H1 (cell line): ENCODE results near the gene TAPT1. TPM values are rescaled to one million over a fixed set of nuclear protein-coding genes. Genes with fewer than 3 reads are reported as not detected.

Source experiments
- CTCF ChIA-PET: fragments of 300-600 bp; sonication (Branson Sonifier 250); formaldehyde crosslinking; loops from one replicate; lab custom pipeline; 2021; ENCODE audit not compliant: partially characterized antibody; lab: Charles Lee
- POLR2A ChIA-PET: fragments of 300-600 bp; sonication (Branson Sonifier 250); formaldehyde crosslinking; loops from one replicate; lab custom pipeline; 2021; ENCODE audit warnings: inconsistent platforms; ENCODE audit not compliant: partially characterized antibody; lab: Charles Lee
- DNase-seq, 2 experiments: peaks; one replicate each; pipeline versions ENCODE4 v3.0.0 to v3.0.0-alpha.2; 2010 to 2022; ENCODE audit warnings: low spot score in 2 of 2, low read depth in 1 of 2, mixed read lengths in 1 of 2
- FAIRE-seq: peaks from 2 replicates; lab custom pipeline; 2011; peaks lifted over from hg19 to GRCh38; lab: Jason Lieb, UNC
- H2AFZ ChIP-seq: 2 replicates; pipeline ENCODE4 v1.8.1; 2012; ENCODE audit warnings: low read length, inconsistent platforms
- H2AK5ac ChIP-seq: 2 replicates; pipeline ENCODE4 v1.6.1; 2013; ENCODE audit warnings: low read depth, low read length
- H2BK120ac ChIP-seq: replicated peaks from 2 replicates; pipeline ENCODE3; 2013; ENCODE audit warnings: low read depth, low read length, inconsistent platforms
- H2BK12ac ChIP-seq: 2 replicates; pipeline ENCODE4 v1.6.1; 2013; ENCODE audit warnings: low read depth, low read length
- H2BK15ac ChIP-seq: 2 replicates; pipeline ENCODE4 v1.6.1; 2013; ENCODE audit warnings: low read length
- H2BK20ac ChIP-seq: 2 replicates; pipeline ENCODE4 v1.6.1; 2013; ENCODE audit warnings: low read length
- H2BK5ac ChIP-seq: 2 replicates; pipeline ENCODE4 v1.6.1; 2013; ENCODE audit warnings: low read depth, low read length
- H3K14ac ChIP-seq: 2 replicates; pipeline ENCODE4 v1.6.1; 2013; ENCODE audit warnings: inconsistent platforms; ENCODE audit not compliant: insufficient read length
- H3K18ac ChIP-seq: 2 replicates; pipeline ENCODE4 v1.6.1; 2013; ENCODE audit warnings: low read length; ENCODE audit errors: extremely low read depth
- H3K23ac ChIP-seq: 2 replicates; pipeline ENCODE4 v1.6.1; 2013; ENCODE audit warnings: inconsistent platforms; ENCODE audit not compliant: insufficient read length
- H3K23me2 ChIP-seq: 2 replicates; pipeline ENCODE4 v1.6.1; 2013; ENCODE audit warnings: low read depth, low read length
- H3K27ac ChIP-seq: 2 replicates; pipeline ENCODE4 v1.6.1; 2011; ENCODE audit warnings: low read depth, low read length, inconsistent platforms
- H3K27me3 ChIP-seq, 4 experiments: replicated peaks in 1 of 4; 1 replicate in 1 of 4; 2 replicates in 3 of 4; pipeline versions ENCODE4 v1.6.1 to v1.8.1; 2011 to 2013; ENCODE audit warnings: low read length in 3 of 4, mild to moderate bottlenecking in 3 of 4, inconsistent platforms in 2 of 4, mixed read lengths in 2 of 4, moderate library complexity in 1 of 4; ENCODE audit not compliant: control insufficient read depth in 3 of 4, insufficient read depth in 3 of 4; ENCODE audit errors: extremely low read depth in 1 of 4
- H3K36me3 ChIP-seq, 4 experiments: 2 replicates each; pipeline versions ENCODE4 v1.6.1 to v1.8.1; 2011 to 2013; ENCODE audit warnings: mild to moderate bottlenecking in 4 of 4, low read length in 3 of 4, moderate library complexity in 2 of 4, control low read depth in 1 of 4, inconsistent platforms in 1 of 4; ENCODE audit not compliant: insufficient read depth in 4 of 4, control insufficient read depth in 2 of 4
- H3K4ac ChIP-seq: replicated peaks from 2 replicates; pipeline ENCODE3; 2013; ENCODE audit warnings: low read length, low read depth, mixed read lengths, inconsistent platforms; ENCODE audit not compliant: insufficient read length
- H3K4me1 ChIP-seq, 4 experiments: replicated peaks in 1 of 4; 1 replicate in 1 of 4; 2 replicates in 3 of 4; pipeline versions ENCODE4 v1.6.1 to v1.8.1; 2011 to 2013; ENCODE audit warnings: low read length in 3 of 4, inconsistent platforms in 2 of 4, mixed read lengths in 1 of 4; ENCODE audit not compliant: insufficient read depth in 4 of 4, control insufficient read depth in 3 of 4
- H3K4me2 ChIP-seq, 2 experiments: 2 replicates each; pipeline versions ENCODE4 v1.6.1 to v1.8.1; 2011 to 2013; ENCODE audit warnings: low read depth in 2 of 2, low read length in 2 of 2, control low read depth in 1 of 2, inconsistent platforms in 1 of 2, mild to moderate bottlenecking in 1 of 2; ENCODE audit not compliant: insufficient read depth in 1 of 2
- H3K4me3 ChIP-seq, 4 experiments: fragments of 200-600, 300-600 bp in 1 of 4; sonication (generic), shearing (Covaris generic), sonication (Bioruptor Twin) in 1 of 4; 2 replicates each; pipeline versions ENCODE4 v1.5.1 to v1.8.1; 2011 to 2016; ENCODE audit warnings: low read length in 4 of 4, low read depth in 3 of 4, control low read depth in 2 of 4, inconsistent platforms in 2 of 4, mild to moderate bottlenecking in 2 of 4, mixed read lengths in 1 of 4, moderate library complexity in 1 of 4; ENCODE audit not compliant: insufficient read depth in 2 of 4; ENCODE audit errors: extremely low read depth in 1 of 4
- H3K56ac ChIP-seq: replicated peaks from 2 replicates; pipeline ENCODE3; 2013; ENCODE audit warnings: low read depth, mild to moderate bottlenecking, mixed read lengths, low read length, inconsistent platforms; ENCODE audit not compliant: insufficient read length
- H3K79me1 ChIP-seq: 2 replicates; pipeline ENCODE4 v1.6.1; 2013; ENCODE audit warnings: low read depth, low read length, control low read depth
- H3K79me2 ChIP-seq, 2 experiments: 2 replicates each; pipeline versions ENCODE4 v1.6.1 to v1.8.1; 2012 to 2013; ENCODE audit warnings: low read length in 2 of 2, mild to moderate bottlenecking in 2 of 2, inconsistent platforms in 1 of 2; ENCODE audit not compliant: insufficient read depth in 2 of 2, control insufficient read depth in 1 of 2
- H3K9ac ChIP-seq, 4 experiments: replicated peaks in 1 of 4; 1 replicate in 1 of 4; 2 replicates in 3 of 4; pipeline versions ENCODE4 v1.6.1 to v1.8.1; 2011 to 2013; ENCODE audit warnings: low read depth in 3 of 4, low read length in 3 of 4, control low read depth in 2 of 4, mild to moderate bottlenecking in 2 of 4, moderate library complexity in 2 of 4, inconsistent platforms in 1 of 4; ENCODE audit errors: extremely low read depth in 1 of 4
- H3K9me3 ChIP-seq, 2 experiments: 2 replicates each; pipeline versions ENCODE4 v1.6.1 to v1.8.1; 2012 to 2013; ENCODE audit warnings: mild to moderate bottlenecking in 2 of 2, moderate library complexity in 2 of 2, control low read depth in 1 of 2, inconsistent platforms in 1 of 2, low read depth in 1 of 2, low read length in 1 of 2, mixed read lengths in 1 of 2; ENCODE audit not compliant: insufficient read depth in 2 of 2
- H4K20me1 ChIP-seq, 2 experiments: replicated peaks in 1 of 2; 2 replicates each; pipeline versions ENCODE3 to v1.8.1; 2011 to 2013; ENCODE audit warnings: inconsistent platforms in 2 of 2, low read length in 2 of 2, mild to moderate bottlenecking in 1 of 2; ENCODE audit not compliant: insufficient read depth in 2 of 2, control insufficient read depth in 1 of 2
- H4K5ac ChIP-seq: 2 replicates; pipeline ENCODE4 v1.6.1; 2013; ENCODE audit warnings: low read length, low read depth, mixed read lengths, inconsistent platforms; ENCODE audit not compliant: insufficient read length
- H4K8ac ChIP-seq: 2 replicates; pipeline ENCODE4 v1.8.0; 2013; ENCODE audit warnings: mild to moderate bottlenecking, moderate library complexity, low read length, inconsistent platforms; ENCODE audit not compliant: insufficient read depth; ENCODE audit errors: extremely low read depth
- H4K91ac ChIP-seq: replicated peaks from 2 replicates; pipeline ENCODE3; 2013; ENCODE audit warnings: low read length, mixed read lengths, inconsistent platforms; ENCODE audit not compliant: insufficient read length
- BCL11A ChIP-seq, 2 experiments: IDR thresholded peaks; one replicate each; pipeline ENCODE4 v1.6.1; 2011; ENCODE audit warnings: low read depth in 2 of 2, low read length in 2 of 2, mild to moderate bottlenecking in 2 of 2
- CBX5 ChIP-seq: fragments of 300-800, 300-1000 bp; sonication (generic); IDR thresholded peaks from 2 replicates; pipeline ENCODE4 v1.7.1; 2016; ENCODE audit warnings: antibody characterized with exemption, low read length, low read depth
- EZH2 ChIP-seq: fragments of 200-600 bp; sonication (generic); IDR thresholded peaks from 2 replicates; pipeline ENCODE4 v1.7.1; 2012; ENCODE audit warnings: low read depth, mild to moderate bottlenecking, moderate library complexity, low read length, inconsistent platforms; ENCODE audit not compliant: severe bottlenecking
- GTF2F1 ChIP-seq: IDR thresholded peaks from 2 replicates; pipeline ENCODE4 v1.6.1; 2012; ENCODE audit warnings: low read depth, low read length, improper control_type of control experiment, borderline replicate concordance
- HDAC2 ChIP-seq, 2 experiments: fragments of 300-600 bp in 1 of 2; sonication (generic) in 1 of 2; IDR thresholded peaks; 2 replicates each; pipeline ENCODE4 v1.6.1; 2011 to 2012; ENCODE audit warnings: low read depth in 2 of 2, low read length in 2 of 2, mild to moderate bottlenecking in 2 of 2, moderate library complexity in 2 of 2, borderline replicate concordance in 1 of 2, inconsistent platforms in 1 of 2
- MAX ChIP-seq: IDR thresholded peaks from 2 replicates; pipeline ENCODE4 v1.6.1; 2012; ENCODE audit warnings: inconsistent platforms
- POU5F1 ChIP-seq: IDR thresholded peaks from 2 replicates; pipeline ENCODE4 v1.6.1; 2011; ENCODE audit warnings: low read depth, mild to moderate bottlenecking, low read length, moderate library complexity
- SIRT6 ChIP-seq: IDR thresholded peaks from one replicate; pipeline ENCODE4 v1.7.1; 2012; ENCODE audit warnings: low read length, inconsistent platforms
- SIX5 ChIP-seq: IDR thresholded peaks from 2 replicates; pipeline ENCODE4 v1.6.1; 2011; ENCODE audit warnings: mild to moderate bottlenecking, low read depth, low read length
- TAF1 ChIP-seq: IDR thresholded peaks from 2 replicates; pipeline ENCODE4 v1.6.1; 2011; ENCODE audit warnings: mild to moderate bottlenecking, low read depth, low read length
- WGBS, 2 experiments: shearing (Covaris generic) in 1 of 2; methylation state at CpG; one replicate each; pipeline versions ENCODE4 v1.1.6 to v1.1.7; 2013 to 2015; ENCODE audit warnings: low lambda C conversion rate in 2 of 2, mixed read lengths in 2 of 2, inconsistent platforms in 1 of 2, low coverage in 1 of 2, missing lambda C conversion rate in 1 of 2; ENCODE audit not compliant: insufficient replicate concordance in 2 of 2, insufficient coverage in 1 of 2, insufficient read length in 1 of 2; ENCODE audit errors: extremely low coverage in 1 of 2, missing lambda C conversion rate in 1 of 2; 5-methylcytosine and 5-hydroxymethylcytosine counted together
- polyA plus RNA-seq, 7 experiments: library from polyadenylated mRNA; depleted of rRNA in 3 of 7; stranded (reverse) in 5 of 7; unstranded in 2 of 7; fragments of >200 nt in 5 of 7; fragments of 200-250 nt in 2 of 7; gene quantifications; 1 replicate in 5 of 7; 2 replicates in 1 of 7; 4 replicates in 1 of 7; pipeline versions ENCODE4 v1.2.1 to v1.2.3, GENCODE V29; 2011 to 2013; ENCODE audit warnings: missing spikeins in 2 of 7, mixed read lengths in 2 of 7
- total RNA-seq: library from RNA; stranded (reverse); fragmentation: NEBNext Ultra II Directional; extraction: Animal tissue kit (Norgen Biotek cat#: 25700); gene quantifications from 2 replicates; pipeline ENCODE4 v1.2.1, GENCODE V29; 2021
- TF ChIP-seq, protein P1 (sequence below), 3 experiments: IDR thresholded peaks; 1 replicate in 2 of 3; 2 replicates in 1 of 3; pipeline versions ENCODE4 v1.5.1 to v1.6.1; 2011; ENCODE audit warnings: low read length in 3 of 3, mild to moderate bottlenecking in 3 of 3, inconsistent platforms in 2 of 3, low read depth in 1 of 3, moderate library complexity in 1 of 3; ENCODE audit not compliant: insufficient read depth in 1 of 3; ENCODE audit errors: control extremely low read depth in 1 of 3

The TAPT1 gene
- total and polyA plus RNA-seq, 2 of the 8 experiments (the other 6 are each of a cell fraction or from before 2014, with no cell fraction given), result 4.2 to 15.3 TPM

DNA sequence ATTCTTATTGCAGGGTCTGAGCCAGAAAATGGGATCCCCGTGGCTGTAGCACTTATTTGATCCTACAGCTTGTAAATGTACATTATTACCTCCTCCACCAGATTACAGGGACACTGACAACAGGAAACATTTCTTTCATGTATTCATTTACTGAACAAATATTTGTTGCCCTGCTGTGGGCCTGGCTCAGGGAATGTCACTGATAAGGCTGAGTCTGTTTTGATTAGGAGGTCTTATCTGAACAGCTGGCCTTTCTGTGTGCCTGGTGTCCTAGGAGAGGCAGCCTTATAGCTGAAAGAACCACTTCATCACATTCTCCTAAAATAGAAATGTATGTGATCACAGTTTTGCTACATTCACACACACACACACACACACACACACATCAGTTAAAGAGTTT is 96.9 kb downstream of the TAPT1 start:
- H2BK12ac ChIP-seq, result no peak overlapping the region
- DNase-seq, result no peak
- H3K14ac ChIP-seq, result no peak overlapping the region
- no peak overlapping the region for H3K4me3 ChIP-seq
- no peak overlapping the region for H2AK5ac ChIP-seq
- POLR2A ChIA-PET, result no interaction called here
- H3K27ac ChIP-seq, result no peak overlapping the region
- H3K36me3 ChIP-seq, result no peaks in the 10 kb centered on the region
- no peak overlapping the region for H3K9ac ChIP-seq
- H3K27me3 ChIP-seq, result no peaks in the 10 kb centered on the region
- no peaks in the 10 kb centered on the region for H3K79me2 ChIP-seq
- no peaks in the 10 kb centered on the region; a peak in 1 of 4 replicates for H3K9me3 ChIP-seq
- no peaks in the 10 kb centered on the region for H3K23me2 ChIP-seq
- no peak overlapping the region for H3K4me2 ChIP-seq
- H3K18ac ChIP-seq, result no peak overlapping the region
- FAIRE-seq, result no peak
- no peak overlapping the region for H3K23ac ChIP-seq
- H3K79me1 ChIP-seq, result no peaks in the 10 kb centered on the region
- no peak overlapping the region for H2BK20ac ChIP-seq
- TF ChIP-seq BCL11A (IDR thresholded peaks at IDR 0.05; ENCODE audit: low read depth in 2 of 2, low read length in 2 of 2), result no peak
- no peak for TF ChIP-seq TAF1
- TF ChIP-seq MAX, result no peak
- TF ChIP-seq SIRT6, result no peak
- TF ChIP-seq POU5F1, result no peak
- no peak for TF ChIP-seq GTF2F1
- TF ChIP-seq HDAC2 (IDR thresholded peaks at IDR 0.05; ENCODE audit: borderline replicate concordance in 1 of 2, low read depth in 2 of 2, low read length in 2 of 2), result no peak
- TF ChIP-seq CBX5, result no peak
- TF ChIP-seq SIX5, result no peak
- TF ChIP-seq EZH2, result no peak
- TF ChIP-seq, protein P1, sequence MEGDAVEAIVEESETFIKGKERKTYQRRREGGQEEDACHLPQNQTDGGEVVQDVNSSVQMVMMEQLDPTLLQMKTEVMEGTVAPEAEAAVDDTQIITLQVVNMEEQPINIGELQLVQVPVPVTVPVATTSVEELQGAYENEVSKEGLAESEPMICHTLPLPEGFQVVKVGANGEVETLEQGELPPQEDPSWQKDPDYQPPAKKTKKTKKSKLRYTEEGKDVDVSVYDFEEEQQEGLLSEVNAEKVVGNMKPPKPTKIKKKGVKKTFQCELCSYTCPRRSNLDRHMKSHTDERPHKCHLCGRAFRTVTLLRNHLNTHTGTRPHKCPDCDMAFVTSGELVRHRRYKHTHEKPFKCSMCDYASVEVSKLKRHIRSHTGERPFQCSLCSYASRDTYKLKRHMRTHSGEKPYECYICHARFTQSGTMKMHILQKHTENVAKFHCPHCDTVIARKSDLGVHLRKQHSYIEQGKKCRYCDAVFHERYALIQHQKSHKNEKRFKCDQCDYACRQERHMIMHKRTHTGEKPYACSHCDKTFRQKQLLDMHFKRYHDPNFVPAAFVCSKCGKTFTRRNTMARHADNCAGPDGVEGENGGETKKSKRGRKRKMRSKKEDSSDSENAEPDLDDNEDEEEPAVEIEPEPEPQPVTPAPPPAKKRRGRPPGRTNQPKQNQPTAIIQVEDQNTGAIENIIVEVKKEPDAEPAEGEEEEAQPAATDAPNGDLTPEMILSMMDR (IDR thresholded peaks at IDR 0.05; ENCODE audit: control extremely low read depth in 1 of 3, insufficient read depth in 1 of 3, low read depth in 1 of 3, low read length in 3 of 3), result no peak
- H2AFZ ChIP-seq, result no peak overlapping the region
- no peaks in the 10 kb centered on the region for H4K20me1 ChIP-seq
- no peaks in the 10 kb centered on the region for H3K4me1 ChIP-seq
- 82% methylated on average over 1 of the region's 1 CpG; no CpG with 5 or more reads in 1 of the 2 experiments for WGBS, 2 experiments
- H2BK15ac ChIP-seq, result no peak overlapping the region
- H4K8ac ChIP-seq, result no peak overlapping the region
- CTCF ChIA-PET, result interaction anchor here (0.7 to 3.0 kb wide), 3 partner anchors 14 to 77 kb away, joined by 3 to 12 read pairs (median 3); no protein-coding TSS in a partner anchor
- no peak overlapping the region for H3K4ac ChIP-seq
- H4K91ac ChIP-seq, result no peak overlapping the region
- no peak overlapping the region for H3K56ac ChIP-seq
- no peak overlapping the region for H4K5ac ChIP-seq
- no peak overlapping the region for H2BK120ac ChIP-seq
- no peak overlapping the region for H2BK5ac ChIP-seq
